PFSK-1 (cell line): ENCODE results near the gene SLCO3A1.

Source experiments
- FOXP2 ChIP-seq: optimal IDR thresholded peaks from 2 replicates; pipeline ENCODE3; 2011; ENCODE audit warnings: borderline replicate concordance, control low read depth, inconsistent platforms; ENCODE audit not compliant: insufficient read depth; ENCODE audit errors: extremely low read length, extremely low read depth
- POLR2AphosphoS5 ChIP-seq: IDR thresholded peaks from 2 replicates; pipeline ENCODE4 v1.6.1; 2012; ENCODE audit warnings: low read depth, mild to moderate bottlenecking, control low read depth, low read length, moderate library complexity
- SIN3A ChIP-seq: IDR thresholded peaks from 2 replicates; pipeline ENCODE4 v1.6.1; 2012; ENCODE audit warnings: mild to moderate bottlenecking, low read length, moderate library complexity, borderline replicate concordance; ENCODE audit not compliant: insufficient read depth
- TAF1 ChIP-seq: IDR thresholded peaks from 2 replicates; pipeline ENCODE4 v1.6.1; 2012; ENCODE audit warnings: low read length, control low read depth, borderline replicate concordance; ENCODE audit not compliant: insufficient read depth
- TF ChIP-seq, protein P1 (sequence below), 2 experiments: IDR thresholded peaks; 2 replicates each; pipeline versions ENCODE4 v1.6.1 to v1.8.0; 2011 to 2012; ENCODE audit warnings: low read depth in 2 of 2, low read length in 2 of 2, control low read depth in 1 of 2, inconsistent platforms in 1 of 2, mild to moderate bottlenecking in 1 of 2, moderate library complexity in 1 of 2; ENCODE audit not compliant: insufficient read depth in 1 of 2

Gene SLCO3A1

DNA sequence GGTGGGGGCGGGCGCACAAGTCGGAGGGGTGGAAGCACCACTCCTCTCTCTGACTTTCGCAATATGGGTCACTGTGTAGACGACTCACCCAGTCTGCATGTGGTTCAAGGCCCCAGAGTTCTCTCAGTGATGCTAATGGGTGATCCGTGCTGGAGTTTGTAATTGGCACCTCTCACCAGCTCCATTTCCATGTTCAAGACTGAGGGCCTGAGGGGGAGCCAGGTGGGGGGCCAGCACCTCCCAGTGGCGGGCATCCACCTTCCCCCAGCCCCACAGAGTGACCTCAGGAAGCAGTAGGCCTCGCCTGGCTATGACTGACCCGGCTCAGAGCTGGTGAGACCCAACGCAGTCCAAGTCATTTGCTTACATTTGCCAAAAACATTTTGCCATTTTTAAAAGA is 310.1 kb downstream of the SLCO3A1 start:
- TF ChIP-seq POLR2AphosphoS5: no peak
- TF ChIP-seq, protein P1, sequence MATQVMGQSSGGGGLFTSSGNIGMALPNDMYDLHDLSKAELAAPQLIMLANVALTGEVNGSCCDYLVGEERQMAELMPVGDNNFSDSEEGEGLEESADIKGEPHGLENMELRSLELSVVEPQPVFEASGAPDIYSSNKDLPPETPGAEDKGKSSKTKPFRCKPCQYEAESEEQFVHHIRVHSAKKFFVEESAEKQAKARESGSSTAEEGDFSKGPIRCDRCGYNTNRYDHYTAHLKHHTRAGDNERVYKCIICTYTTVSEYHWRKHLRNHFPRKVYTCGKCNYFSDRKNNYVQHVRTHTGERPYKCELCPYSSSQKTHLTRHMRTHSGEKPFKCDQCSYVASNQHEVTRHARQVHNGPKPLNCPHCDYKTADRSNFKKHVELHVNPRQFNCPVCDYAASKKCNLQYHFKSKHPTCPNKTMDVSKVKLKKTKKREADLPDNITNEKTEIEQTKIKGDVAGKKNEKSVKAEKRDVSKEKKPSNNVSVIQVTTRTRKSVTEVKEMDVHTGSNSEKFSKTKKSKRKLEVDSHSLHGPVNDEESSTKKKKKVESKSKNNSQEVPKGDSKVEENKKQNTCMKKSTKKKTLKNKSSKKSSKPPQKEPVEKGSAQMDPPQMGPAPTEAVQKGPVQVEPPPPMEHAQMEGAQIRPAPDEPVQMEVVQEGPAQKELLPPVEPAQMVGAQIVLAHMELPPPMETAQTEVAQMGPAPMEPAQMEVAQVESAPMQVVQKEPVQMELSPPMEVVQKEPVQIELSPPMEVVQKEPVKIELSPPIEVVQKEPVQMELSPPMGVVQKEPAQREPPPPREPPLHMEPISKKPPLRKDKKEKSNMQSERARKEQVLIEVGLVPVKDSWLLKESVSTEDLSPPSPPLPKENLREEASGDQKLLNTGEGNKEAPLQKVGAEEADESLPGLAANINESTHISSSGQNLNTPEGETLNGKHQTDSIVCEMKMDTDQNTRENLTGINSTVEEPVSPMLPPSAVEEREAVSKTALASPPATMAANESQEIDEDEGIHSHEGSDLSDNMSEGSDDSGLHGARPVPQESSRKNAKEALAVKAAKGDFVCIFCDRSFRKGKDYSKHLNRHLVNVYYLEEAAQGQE (IDR thresholded peaks at IDR 0.05; ENCODE audit: insufficient read depth in 1 of 2, low read depth in 2 of 2, low read length in 2 of 2): no peak
- no peak for TF ChIP-seq TAF1
- no peak for TF ChIP-seq FOXP2
- TF ChIP-seq SIN3A: no peak

DNA sequence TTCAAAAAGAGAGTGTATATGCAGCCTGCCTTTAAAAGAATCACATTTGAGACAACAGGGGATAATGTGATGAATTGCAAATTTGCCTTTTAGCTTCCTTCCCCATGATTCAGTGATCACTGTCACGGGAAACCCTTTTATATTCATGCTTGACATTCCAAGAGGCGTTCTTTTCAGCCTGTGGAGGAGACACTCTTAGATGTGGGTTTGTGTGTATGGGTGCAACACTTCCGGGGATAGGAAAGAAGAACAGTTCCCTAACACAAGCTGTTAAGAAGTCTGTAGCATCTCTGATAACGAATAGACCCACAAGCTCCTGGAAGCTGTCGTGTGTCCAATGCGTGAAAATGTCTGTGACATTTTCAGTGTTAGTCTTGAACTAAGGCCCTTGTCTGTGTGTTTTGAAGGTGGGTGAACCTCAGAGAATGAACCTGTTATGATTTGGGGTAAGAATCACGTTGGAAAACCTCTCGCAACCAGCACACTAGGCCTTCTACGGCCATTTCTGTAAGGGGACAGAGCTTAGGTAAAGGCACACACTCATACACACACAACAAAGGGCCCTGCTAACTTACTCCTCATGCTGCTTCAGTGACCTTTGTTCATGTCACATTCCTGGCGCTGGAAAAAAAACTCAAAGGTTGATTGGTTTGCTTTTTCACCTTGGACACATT is 311.0 kb downstream of the SLCO3A1 start:
- TF ChIP-seq SIN3A: no peak
- TF ChIP-seq POLR2AphosphoS5: no peak
- TF ChIP-seq, protein P1 (IDR thresholded peaks at IDR 0.05; ENCODE audit: insufficient read depth in 1 of 2, low read depth in 2 of 2, low read length in 2 of 2): no peak
- no peak for TF ChIP-seq TAF1
- TF ChIP-seq FOXP2: no peak

- TF ChIP-seq, protein P1 (IDR thresholded peaks at IDR 0.05; ENCODE audit: insufficient read depth in 1 of 2, low read depth in 2 of 2, low read length in 2 of 2): no peak
- no peak for TF ChIP-seq SIN3A
- TF ChIP-seq FOXP2: no peak
- no peak for TF ChIP-seq TAF1
- TF ChIP-seq POLR2AphosphoS5: no peak
Observed at GRCh38 chr15:92165001-92165346, 311.5 kb downstream of the SLCO3A1 start.

DNA sequence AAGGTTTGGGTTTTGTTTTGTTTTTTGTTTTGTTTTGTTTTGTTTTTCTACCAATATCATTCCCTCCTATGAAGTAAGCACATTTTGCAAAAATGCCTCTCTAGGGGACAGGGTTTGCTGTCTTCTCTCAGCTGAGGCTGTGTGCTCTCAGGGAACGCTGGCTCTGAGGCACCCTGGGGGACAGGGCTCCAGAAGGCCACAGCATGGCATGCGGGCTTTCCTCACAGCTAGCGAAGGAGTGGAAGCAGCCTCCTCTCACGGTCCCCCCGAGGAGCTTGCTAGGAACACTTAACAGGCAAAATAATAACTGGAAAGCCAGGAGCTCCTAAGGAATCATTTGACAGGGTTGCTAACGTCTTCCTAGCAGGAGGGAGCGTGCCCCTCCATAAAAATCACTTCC is 312.5 kb downstream of the SLCO3A1 start:
- TF ChIP-seq, protein P1 (IDR thresholded peaks at IDR 0.05; ENCODE audit: insufficient read depth in 1 of 2, low read depth in 2 of 2, low read length in 2 of 2): no peak
- TF ChIP-seq TAF1: no peak
- TF ChIP-seq SIN3A: no peak
- no peak for TF ChIP-seq POLR2AphosphoS5
- no peak for TF ChIP-seq FOXP2

GRCh38 chr15:92166751-92167405 is 313.4 kb downstream of the SLCO3A1 start:
- TF ChIP-seq TAF1 (no peak), POLR2AphosphoS5 (no peak), SIN3A (no peak), FOXP2 (no peak)
- TF ChIP-seq, protein P1 (IDR thresholded peaks at IDR 0.05; ENCODE audit: insufficient read depth in 1 of 2, low read depth in 2 of 2, low read length in 2 of 2): no peak
